Mucosa of descending colon (tissue), 3 donors: ENCODE data around the gene SLC5A10. TPM values are rescaled to one million over a fixed set of nuclear protein-coding genes. Genes with fewer than 3 reads are reported as not detected.

Experiments used
- ATAC-seq: fragments of 200-7000 bp; cut with Tn5 transposase; one replicate; pipeline ENCODE4 v1.9.1; 2020; ENCODE audit warnings: mild to moderate bottlenecking, moderate library complexity
- DNase-seq, 3 donors: peaks; one replicate each; pipeline ENCODE4 v3.0.0-alpha.2; 2020
- H3K36me3 ChIP-seq: fragments of 200-600 bp; one replicate; pipeline ENCODE4 v1.8.0; 2021; ENCODE audit warnings: low read depth, mild to moderate bottlenecking
- H3K4me1 ChIP-seq: fragments of 200-600 bp; one replicate; pipeline ENCODE4 v1.8.0; 2021; ENCODE audit warnings: low read depth, mild to moderate bottlenecking
- H3K4me3 ChIP-seq: fragments of 200-600 bp; one replicate; pipeline ENCODE4 v1.8.0; 2021; ENCODE audit warnings: mild to moderate bottlenecking
- H3K9me3 ChIP-seq: fragments of 200-600 bp; one replicate; pipeline ENCODE4 v1.8.0; 2021; ENCODE audit warnings: mild to moderate bottlenecking
- intact Hi-C, 2 donors: fragments of 100-400 bp; cut with DNase I in 1 of 2; cut with micrococcal nuclease in 1 of 2; formaldehyde crosslinking; loops; one replicate each; pipeline versions ENCODE4 v1.11.0 to v1.11.1; 2022; cut with DNase I, micrococcal nuclease
- total RNA-seq, 3 donors: library from RNA; stranded (reverse); fragmentation: NEBNext Ultra II Directional in 2 of 3; extraction: Animal tissue kit (Norgen Biotek cat#: 25700) in 2 of 3; gene quantifications; one replicate each; pipeline versions ENCODE4 v1.2.1 to v1.2.4, GENCODE V29; 2021 to 2023
- TF ChIP-seq, protein P1 (sequence below): fragments of 200-600 bp; IDR thresholded peaks from one replicate; pipeline ENCODE4 v1.8.0; 2022; ENCODE audit warnings: antibody characterized with exemption, mild to moderate bottlenecking
- donor health status: DM: no; HTN: no; CAD: no; lungs with moderate emphysema.
- donor health status: DM: no; HTN: no; CAD: no.
- donor health status: DM: no; HTN: yes; CAD: no.

SLC5A10 gene
- total RNA-seq, 3 donors from 2014 or later = 0.12 TPM; not detected in 2

- TF ChIP-seq, protein P1, sequence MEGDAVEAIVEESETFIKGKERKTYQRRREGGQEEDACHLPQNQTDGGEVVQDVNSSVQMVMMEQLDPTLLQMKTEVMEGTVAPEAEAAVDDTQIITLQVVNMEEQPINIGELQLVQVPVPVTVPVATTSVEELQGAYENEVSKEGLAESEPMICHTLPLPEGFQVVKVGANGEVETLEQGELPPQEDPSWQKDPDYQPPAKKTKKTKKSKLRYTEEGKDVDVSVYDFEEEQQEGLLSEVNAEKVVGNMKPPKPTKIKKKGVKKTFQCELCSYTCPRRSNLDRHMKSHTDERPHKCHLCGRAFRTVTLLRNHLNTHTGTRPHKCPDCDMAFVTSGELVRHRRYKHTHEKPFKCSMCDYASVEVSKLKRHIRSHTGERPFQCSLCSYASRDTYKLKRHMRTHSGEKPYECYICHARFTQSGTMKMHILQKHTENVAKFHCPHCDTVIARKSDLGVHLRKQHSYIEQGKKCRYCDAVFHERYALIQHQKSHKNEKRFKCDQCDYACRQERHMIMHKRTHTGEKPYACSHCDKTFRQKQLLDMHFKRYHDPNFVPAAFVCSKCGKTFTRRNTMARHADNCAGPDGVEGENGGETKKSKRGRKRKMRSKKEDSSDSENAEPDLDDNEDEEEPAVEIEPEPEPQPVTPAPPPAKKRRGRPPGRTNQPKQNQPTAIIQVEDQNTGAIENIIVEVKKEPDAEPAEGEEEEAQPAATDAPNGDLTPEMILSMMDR = no peak
- ATAC-seq (peak; percentile 59), DNase-seq (no peak)
- no peak overlapping the region for H3K4me3 ChIP-seq
- H3K4me1 ChIP-seq = peaks cover 6% of the 10 kb centered on the region
- no peaks in the 10 kb centered on the region for H3K9me3 ChIP-seq
- intact Hi-C loops = no loop called here
- H3K36me3 ChIP-seq = no peaks in the 10 kb centered on the region
Measured at GRCh38 chr17:18933102-18934058, 18.6 kb upstream of the SLC5A10 start.

- peak; percentile 93 for ATAC-seq
- H3K4me3 ChIP-seq = no peak overlapping the region
- no peak for DNase-seq
- no peaks in the 10 kb centered on the region for H3K9me3 ChIP-seq
- peaks cover 4% of the 10 kb centered on the region for H3K4me1 ChIP-seq
- H3K36me3 ChIP-seq = no peaks in the 10 kb centered on the region
- intact Hi-C loops = no loop called here
- TF ChIP-seq, protein P1 = no peak
Measured at GRCh38 chr17:18937981-18938691, 13.8 kb upstream of the SLC5A10 start.

- Histone ChIP-seq H3K4me3 (no peak overlapping the region), H3K36me3 (no peaks in the 10 kb centered on the region), H3K4me1 (peaks cover 4% of the 10 kb centered on the region), H3K9me3 (no peaks in the 10 kb centered on the region)
- DNase-seq = no peak
- TF ChIP-seq, protein P1 = no peak
- ATAC-seq = peak; percentile 55
- intact Hi-C loops = no loop called here
Measured at GRCh38 chr17:18938692-18939023, 13.3 kb upstream of the SLC5A10 start.

GRCh38 chr17:18944646-18945045, 7.3 kb upstream of the SLC5A10 start:
- H3K36me3 ChIP-seq = no peaks in the 10 kb centered on the region
- no peaks in the 10 kb centered on the region for H3K9me3 ChIP-seq
- TF ChIP-seq, protein P1 = no peak
- no peak for DNase-seq
- no peak overlapping the region for H3K4me3 ChIP-seq
- intact Hi-C loops = no loop called here
- H3K4me1 ChIP-seq = no peaks in the 10 kb centered on the region
- no peak for ATAC-seq

DNA sequence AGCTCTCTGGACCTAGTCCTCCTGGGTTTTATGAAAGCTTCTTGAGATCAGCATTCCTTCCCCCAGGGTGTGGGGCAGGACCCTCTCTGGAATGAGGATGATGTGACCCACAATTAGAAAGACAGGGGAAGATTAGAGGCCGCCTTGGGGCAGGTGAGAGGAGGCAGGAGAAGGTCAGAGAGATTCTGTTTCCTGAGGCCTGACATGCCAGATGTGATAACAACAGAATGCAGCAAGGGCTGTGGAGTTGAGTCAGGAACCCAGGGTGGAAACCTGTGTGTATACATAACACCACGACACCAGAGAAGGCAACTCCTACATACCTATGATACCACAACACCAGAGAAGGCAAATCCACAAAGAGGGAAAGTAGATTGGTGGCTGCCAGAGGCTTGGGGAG, 5.4 kb upstream of the SLC5A10 start:
- Histone ChIP-seq H3K4me3 (no peak overlapping the region), H3K9me3 (no peaks in the 10 kb centered on the region), H3K36me3 (no peaks in the 10 kb centered on the region), H3K4me1 (no peaks in the 10 kb centered on the region)
- intact Hi-C loops = no loop called here
- DNase-seq = no peak
- TF ChIP-seq, protein P1 = no peak
- no peak for ATAC-seq
